Neural cell (in vitro differentiated cells): ENCODE measurements around the gene RALB.

Source experiments
- CTCF ChIP-seq: fragments of 450-650 bp; IDR thresholded peaks from 2 replicates; pipeline ENCODE4 v1.5.1; 2014; ENCODE audit warnings: antibody characterized with exemption, mild to moderate bottlenecking, moderate library complexity; ENCODE audit not compliant: poor library complexity, severe bottlenecking
- EZH2 ChIP-seq: fragments of 200-600, 300-800 bp; shearing (Covaris generic), sonication (generic); IDR thresholded peaks from 2 replicates; pipeline ENCODE4 v1.6.1; 2014; ENCODE audit warnings: antibody characterized with exemption, low read length, borderline replicate concordance, mild to moderate bottlenecking; ENCODE audit not compliant: insufficient read depth, poor library complexity, severe bottlenecking
- POLR2AphosphoS5 ChIP-seq: IDR thresholded peaks from 2 replicates; pipeline ENCODE4 v1.6.1; 2012
- RAD21 ChIP-seq: fragments of 450-650 bp; conservative IDR thresholded peaks from 2 replicates; pipeline ENCODE4 v1.6.1; 2014; ENCODE audit warnings: antibody characterized with exemption, mild to moderate bottlenecking, moderate library complexity

GRCh38 chr2:120323214-120323613, 70.6 kb downstream of the RALB start:
- TF ChIP-seq EZH2, result no peak
- TF ChIP-seq CTCF, result no peak
- TF ChIP-seq RAD21, result no peak
- no peak for TF ChIP-seq POLR2AphosphoS5
